Neural cell (in vitro differentiated cells): ENCODE measurements around the gene ITPR3. TPM values are rescaled to one million over a fixed set of nuclear protein-coding genes. Genes with fewer than 3 reads are reported as not detected.
A peak's percentile ranks its signal among the peaks of the same experiment; 100 is the strongest.

ENCODE experiments used
- H2AFZ ChIP-seq: fragments of 200-600, 300-800 bp; sonication (generic), shearing (Covaris generic); 2 replicates; pipeline ENCODE4 v1.6.0; 2014; ENCODE audit warnings: low read depth, mild to moderate bottlenecking, antibody characterized with exemption, low read length, moderate library complexity
- H3F3A ChIP-seq: fragments of 200-600 bp; shearing (Covaris generic); 2 replicates; pipeline ENCODE4 v1.6.1; 2016; ENCODE audit warnings: mild to moderate bottlenecking, moderate library complexity, mixed read lengths, antibody characterized with exemption, low read length; ENCODE audit not compliant: insufficient read depth, poor library complexity, severe bottlenecking
- H3K27ac ChIP-seq: fragments of 200-600, 300-800 bp; sonication (generic), shearing (Covaris generic); 2 replicates; pipeline ENCODE4 v1.5.1; 2014; ENCODE audit warnings: mild to moderate bottlenecking, low read length, moderate library complexity
- H3K27me3 ChIP-seq: fragments of 300-800, 200-600 bp; sonication (generic), shearing (Covaris generic); 2 replicates; pipeline ENCODE4 v1.6.0; 2014; ENCODE audit warnings: mild to moderate bottlenecking, low read depth, low read length, moderate library complexity; ENCODE audit not compliant: insufficient read depth
- H3K36me3 ChIP-seq: fragments of 300-800, 200-600 bp; sonication (generic), shearing (Covaris generic); 2 replicates; pipeline ENCODE4 v1.5.1; 2014; ENCODE audit warnings: mild to moderate bottlenecking, antibody characterized with exemption, low read length, moderate library complexity; ENCODE audit not compliant: insufficient read depth
- H3K4me2 ChIP-seq: fragments of 300-800, 200-600 bp; sonication (generic), shearing (Covaris generic); 2 replicates; pipeline ENCODE4 v1.6.0; 2014; ENCODE audit warnings: mild to moderate bottlenecking, low read length
- H3K4me3 ChIP-seq: fragments of 300-800, 200-600 bp; sonication (generic), shearing (Covaris generic); 2 replicates; pipeline ENCODE4 v1.5.1; 2014; ENCODE audit warnings: mild to moderate bottlenecking, low read length, moderate library complexity
- H3K79me2 ChIP-seq: fragments of 200-600 bp; shearing (Covaris generic); replicated peaks from 2 replicates; pipeline ENCODE4 v1.6.0; 2014; ENCODE audit warnings: mild to moderate bottlenecking, low read length, moderate library complexity; ENCODE audit not compliant: insufficient read depth
- H3K9ac ChIP-seq: fragments of 300-800, 200-600 bp; sonication (generic), shearing (Covaris generic); 2 replicates; pipeline ENCODE4 v1.6.1; 2016; ENCODE audit warnings: mild to moderate bottlenecking, low read length, mixed read lengths
- H3K9me2 ChIP-seq: fragments of 200-600 bp; shearing (Covaris generic); 2 replicates; pipeline ENCODE4 v1.6.1; 2016; ENCODE audit warnings: mild to moderate bottlenecking, low read length, mixed read lengths; ENCODE audit not compliant: insufficient read depth
- H3K9me3 ChIP-seq: fragments of 200-600, 300-800 bp; sonication (generic), shearing (Covaris generic); 2 replicates; pipeline ENCODE4 v1.6.1; 2016; ENCODE audit warnings: mild to moderate bottlenecking, mixed run types, low read length, moderate library complexity, mixed read lengths
- H4K20me1 ChIP-seq: fragments of 200-600 bp; shearing (Covaris generic); 2 replicates; pipeline ENCODE4 v1.6.1; 2016; ENCODE audit warnings: mild to moderate bottlenecking, mixed run types; ENCODE audit not compliant: insufficient read depth
- CTCF ChIP-seq: fragments of 450-650 bp; IDR thresholded peaks from 2 replicates; pipeline ENCODE4 v1.5.1; 2014; ENCODE audit warnings: antibody characterized with exemption, mild to moderate bottlenecking, moderate library complexity; ENCODE audit not compliant: poor library complexity, severe bottlenecking
- EP300 ChIP-seq: fragments of 450-650 bp; conservative IDR thresholded peaks from 2 replicates; pipeline ENCODE4 v1.6.1; 2014; ENCODE audit warnings: antibody characterized with exemption, mild to moderate bottlenecking, moderate library complexity; ENCODE audit not compliant: poor library complexity, severe bottlenecking
- EZH2 ChIP-seq: fragments of 200-600, 300-800 bp; shearing (Covaris generic), sonication (generic); IDR thresholded peaks from 2 replicates; pipeline ENCODE4 v1.6.1; 2014; ENCODE audit warnings: antibody characterized with exemption, low read length, borderline replicate concordance, mild to moderate bottlenecking; ENCODE audit not compliant: insufficient read depth, poor library complexity, severe bottlenecking
- MXI1 ChIP-seq: fragments of 450-650 bp; conservative IDR thresholded peaks from 2 replicates; pipeline ENCODE4 v1.6.1; 2014; ENCODE audit warnings: antibody characterized with exemption, mild to moderate bottlenecking; ENCODE audit not compliant: poor library complexity, severe bottlenecking
- POLR2AphosphoS5 ChIP-seq: IDR thresholded peaks from 2 replicates; pipeline ENCODE4 v1.6.1; 2012
- RAD21 ChIP-seq: fragments of 450-650 bp; conservative IDR thresholded peaks from 2 replicates; pipeline ENCODE4 v1.6.1; 2014; ENCODE audit warnings: antibody characterized with exemption, mild to moderate bottlenecking, moderate library complexity
- REST ChIP-seq: IDR thresholded peaks from 2 replicates; pipeline ENCODE4 v1.6.1; 2012; ENCODE audit warnings: borderline replicate concordance
- SMC3 ChIP-seq: fragments of 450-650 bp; conservative IDR thresholded peaks from 2 replicates; pipeline ENCODE4 v1.6.1; 2014; ENCODE audit warnings: antibody characterized with exemption, mild to moderate bottlenecking, moderate library complexity; ENCODE audit not compliant: poor library complexity
- TAF1 ChIP-seq: IDR thresholded peaks from 2 replicates; pipeline ENCODE4 v1.6.1; 2012; ENCODE audit warnings: low read depth
- polyA plus RNA-seq: library from polyadenylated mRNA; depleted of rRNA; stranded (reverse); fragments of >200 nt; gene quantifications from 2 replicates; pipeline ENCODE4 v1.2.3, GENCODE V29; 2014

ITPR3 gene
- polyA plus RNA-seq, 1 donor from 2014 or later: 0.11 TPM

- Histone ChIP-seq H3K4me3 (no peak overlapping the region), H3K9me2 (no peaks in the 10 kb centered on the region), H3K9me3 (no peaks in the 10 kb centered on the region), H2AFZ (no peak overlapping the region), H3F3A (no peaks in the 10 kb centered on the region), H4K20me1 (no peaks in the 10 kb centered on the region), H3K36me3 (no peaks in the 10 kb centered on the region), H3K79me2 (no peaks in the 10 kb centered on the region), H3K27me3 (no peaks in the 10 kb centered on the region), H3K27ac (no peak overlapping the region), H3K4me2 (no peak overlapping the region), H3K9ac (no peak overlapping the region)
- TF ChIP-seq TAF1 (no peak), SMC3 (peak; percentile 31)
Observed at GRCh38 chr6:33589731-33590530, 31.2 kb upstream of the ITPR3 start.

GRCh38 chr6:33590531-33591198 is 30.5 kb upstream of the ITPR3 start:
- no peaks in the 10 kb centered on the region for H3K9me3 ChIP-seq
- no peaks in the 10 kb centered on the region for H3K9me2 ChIP-seq
- H3K4me3 ChIP-seq: no peak overlapping the region
- no peak overlapping the region for H2AFZ ChIP-seq
- no peak overlapping the region for H3K9ac ChIP-seq
- H3K27ac ChIP-seq: no peak overlapping the region
- H4K20me1 ChIP-seq: no peaks in the 10 kb centered on the region
- no peaks in the 10 kb centered on the region for H3K27me3 ChIP-seq
- no peaks in the 10 kb centered on the region for H3K79me2 ChIP-seq
- H3K4me2 ChIP-seq: no peak overlapping the region
- TF ChIP-seq CTCF: no peak
- no peak for TF ChIP-seq RAD21
- TF ChIP-seq POLR2AphosphoS5: no peak
- no peak for TF ChIP-seq MXI1
- no peak for TF ChIP-seq REST
- TF ChIP-seq EZH2: no peak
- no peak for TF ChIP-seq TAF1
- TF ChIP-seq SMC3: no peak
- no peak for TF ChIP-seq EP300
- H3K36me3 ChIP-seq: no peaks in the 10 kb centered on the region
- H3F3A ChIP-seq: no peaks in the 10 kb centered on the region
